ENCODE data around the gene SLC44A5. TPM values are rescaled to one million over a fixed set of nuclear protein-coding genes. Genes with fewer than 3 reads are reported as not detected.

The SLC44A5 gene
- total RNA-seq (2014; rRNA removed; shearing (Covaris generic)): 7.6 and 11.7 TPM in 2 replicates
- 2.8 and 3.3 TPM in 2 replicates for polyA plus RNA-seq (2016; fragmentation: Nextera tagmentation; extraction: Ambion mirVana)
- long read RNA-seq, partial matches to known transcripts: 0 of 1 reads
- long read RNA-seq, other reads (novel, unspliced or antisense): 1 of 1 reads

- Mint-ChIP-seq H3K9me3 (no peaks in the 10 kb centered on the region), H3K27ac (no peak within 1 kb of the TSS), H3K4me3 (no peak within 1 kb of the TSS), H3K4me1 (peaks cover 6% of the 10 kb centered on the region; the same call in 2 of the 3 replicates), H3K36me3 (ENCODE audit: low read depth) (no peaks in the 10 kb centered on the region; the same call in 2 of the 3 replicates), H3K27me3 (ENCODE audit: insufficient read depth, low read depth, poor library complexity) (peaks cover 26% of the 10 kb centered on the region)
- Histone ChIP-seq H3K4me2 (no peak within 1 kb of the TSS), H3K9me2 (ENCODE audit: insufficient read depth) (no peaks in the 10 kb centered on the region), H3K36me3 (ENCODE audit: insufficient read depth) (no peaks in the 10 kb centered on the region), H4K20me1 (replicated peaks; ENCODE audit: insufficient read depth) (0 out of 2 replicates have a peak, but pooled peaks cover 10% of the 10 kb centered on the region), H3F3A (replicated peaks; ENCODE audit: low read depth) (no peaks in the 10 kb centered on the region), H3K27me3 (ENCODE audit: insufficient read depth) (peaks cover 37% of the 10 kb centered on the region), H2AFZ (no peak within 1 kb of the TSS), H3K4me3 (no peak within 1 kb of the TSS), H3K79me2 (replicated peaks; ENCODE audit: insufficient read depth) (no peaks in the 10 kb centered on the region), H3K4me1 (ENCODE audit: insufficient read depth) (0 out of 2 replicates have a peak, but pooled peaks cover 5% of the 10 kb centered on the region), H3K27ac (ENCODE audit: low read depth) (no peak within 1 kb of the TSS)
- ATAC-seq (no peak), DNase-seq (ENCODE audit: low spot score) (no peak)
- TF ChIP-seq ETS1 (IDR thresholded peaks at IDR 0.05): no peak
- no peak for TF ChIP-seq ZNF114 (CRISPR knock-in tag; IDR thresholded peaks at IDR 0.05)
- no peak for TF ChIP-seq CREB1 (CRISPR knock-in tag; IDR thresholded peaks at IDR 0.05; ENCODE audit: low read depth)
- TF ChIP-seq EZH2 (IDR thresholded peaks at IDR 0.05; ENCODE audit: low read depth, unreplicated experiment): no peak
- TF ChIP-seq STAT1 (IDR thresholded peaks at IDR 0.05; ENCODE audit: unreplicated experiment): no peak
- no peak for TF ChIP-seq JUNB (IDR thresholded peaks at IDR 0.05; ENCODE audit: unreplicated experiment)
- TF ChIP-seq CTCF (conservative IDR thresholded peaks at IDR 0.05; ENCODE audit: low read depth in 2 of 2): no peak
- TF ChIP-seq POLR2AphosphoS5 (IDR thresholded peaks at IDR 0.05; ENCODE audit: low read depth): no peak
- no peak for TF ChIP-seq ZNF462 (CRISPR knock-in tag; IDR thresholded peaks at IDR 0.05)
- TF ChIP-seq REST (IDR thresholded peaks at IDR 0.05; ENCODE audit: unreplicated experiment): no peak
- TF ChIP-seq NANOG (IDR thresholded peaks at IDR 0.05; ENCODE audit: borderline replicate concordance): no peak
- no peak for TF ChIP-seq ZNF331 (CRISPR knock-in tag; IDR thresholded peaks at IDR 0.05; ENCODE audit: low read depth)
- no peak for TF ChIP-seq EZH2phosphoT487 (IDR thresholded peaks at IDR 0.05; ENCODE audit: unreplicated experiment)
Observed at GRCh38 chr1:75611014-75611413, at the start of gene SLC44A5. Gene SLC44A5 (minus strand): TSS chr1:75611114. CDS start chr1:75541447, 69,667 bp downstream.
